Mucosa of stomach (tissue), 1 donor: Measurements from ENCODE around the gene AGT.

Experiments used
- H3K27me3 ChIP-seq: one replicate; pipeline ENCODE4 v1.7.0; 2013; ENCODE audit warnings: mild to moderate bottlenecking, low read length; ENCODE audit not compliant: control insufficient read depth, insufficient read depth
- H3K36me3 ChIP-seq: one replicate; pipeline ENCODE4 v1.7.0; 2013; ENCODE audit warnings: low read length; ENCODE audit not compliant: control insufficient read depth, insufficient read depth
- H3K4me1 ChIP-seq: one replicate; pipeline ENCODE4 v1.7.0; 2013; ENCODE audit warnings: mild to moderate bottlenecking, low read length; ENCODE audit not compliant: control insufficient read depth, insufficient read depth
- H3K4me3 ChIP-seq: one replicate; pipeline ENCODE4 v1.7.0; 2013; ENCODE audit warnings: low read length
- H3K9ac ChIP-seq: one replicate; pipeline ENCODE4 v1.7.0; 2013; ENCODE audit warnings: mild to moderate bottlenecking, low read length, moderate library complexity
- H3K9me3 ChIP-seq: one replicate; pipeline ENCODE4 v1.7.0; 2013; ENCODE audit warnings: mild to moderate bottlenecking, low read length, moderate library complexity; ENCODE audit not compliant: control insufficient read depth
- donor health status: Pancreatic carcinoma.

AGT gene

GRCh38 chr1:230711245-230711644 is 2.7 kb downstream of the AGT start:
- no peaks in the 10 kb centered on the region for H3K9me3 ChIP-seq
- no peak overlapping the region for H3K9ac ChIP-seq
- H3K36me3 ChIP-seq, result no peaks in the 10 kb centered on the region
- H3K27me3 ChIP-seq, result no peaks in the 10 kb centered on the region
- H3K4me3 ChIP-seq, result no peak overlapping the region
- H3K4me1 ChIP-seq, result peaks cover 4% of the 10 kb centered on the region

DNA sequence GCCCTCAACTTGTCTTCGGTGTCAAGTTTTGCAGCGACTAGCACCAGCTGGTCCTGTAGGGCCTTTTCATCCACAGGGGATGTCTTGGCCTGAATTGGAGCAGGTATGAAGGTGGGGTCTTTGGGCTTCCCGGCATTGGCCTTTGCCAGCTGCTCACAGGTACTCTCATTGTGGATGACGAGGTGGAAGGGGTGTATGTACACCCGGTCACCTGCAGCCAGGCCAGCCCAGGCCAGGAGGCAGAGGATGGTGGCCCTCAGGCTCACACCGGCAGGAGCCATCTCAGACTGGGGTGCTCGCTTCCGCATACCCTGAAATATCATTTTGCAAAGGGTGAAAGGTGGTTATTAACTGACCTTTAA is 3.4 kb downstream of the AGT start:
- H3K4me1 ChIP-seq, result peaks cover 4% of the 10 kb centered on the region
- no peak overlapping the region for H3K9ac ChIP-seq
- no peak overlapping the region for H3K4me3 ChIP-seq

DNA sequence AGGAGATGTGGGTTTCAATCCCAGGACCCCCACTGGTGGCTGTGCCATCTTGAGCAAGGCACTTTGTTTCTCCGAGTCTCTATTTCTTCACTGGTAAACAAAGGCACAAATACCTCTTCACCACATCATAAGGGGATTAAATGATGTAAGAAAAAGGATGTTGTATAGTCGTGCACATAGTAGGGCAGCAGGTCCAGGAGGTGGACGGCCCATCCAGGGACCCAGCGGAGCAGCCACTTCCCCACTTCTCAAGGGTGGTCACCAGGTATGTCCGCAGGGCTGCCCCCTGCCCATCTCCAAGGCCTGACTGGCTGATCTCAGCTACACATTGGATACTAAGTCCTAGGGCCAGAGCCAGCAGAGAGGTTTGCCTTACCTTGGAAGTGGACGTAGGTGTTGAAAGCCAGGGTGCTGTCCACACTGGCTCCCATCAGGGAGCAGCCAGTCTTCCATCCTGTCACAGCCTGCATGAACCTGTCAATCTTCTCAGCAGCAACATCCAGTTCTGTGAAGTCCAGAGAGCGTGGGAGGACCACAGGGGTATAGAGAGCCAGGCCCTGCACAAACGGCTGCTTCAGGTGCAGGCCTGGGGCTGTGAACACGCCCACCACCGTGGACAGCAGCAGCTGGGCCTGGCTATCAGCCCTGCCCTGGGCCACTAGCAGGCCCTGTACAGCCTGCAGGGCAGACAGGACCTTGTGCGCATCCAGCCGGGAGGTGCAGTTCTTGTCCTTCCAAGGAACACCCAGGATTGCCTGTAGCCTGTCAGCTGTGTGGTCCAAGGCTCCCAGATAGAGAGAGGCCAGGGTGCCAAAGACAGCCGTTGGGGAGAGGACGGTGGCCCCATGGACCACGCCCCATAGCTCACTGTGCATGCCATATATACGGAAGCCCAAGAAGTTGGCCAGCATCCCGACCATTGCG is 4.0 kb downstream of the AGT start:
- no peak overlapping the region for H3K9ac ChIP-seq
- H3K4me1 ChIP-seq, result peaks cover 4% of the 10 kb centered on the region
- H3K27me3 ChIP-seq, result no peaks in the 10 kb centered on the region
- H3K36me3 ChIP-seq, result no peaks in the 10 kb centered on the region
- H3K4me3 ChIP-seq, result no peak overlapping the region
- H3K9me3 ChIP-seq, result no peaks in the 10 kb centered on the region

More for the DNA sequence above, 3.4 kb downstream of the AGT start:
- no peaks in the 10 kb centered on the region for H3K36me3 ChIP-seq
- no peaks in the 10 kb centered on the region for H3K27me3 ChIP-seq
- no peaks in the 10 kb centered on the region for H3K9me3 ChIP-seq

GRCh38 chr1:230708631-230709580 is 5.0 kb downstream of the AGT start:
- no peaks in the 10 kb centered on the region for H3K27me3 ChIP-seq
- H3K9me3 ChIP-seq, result no peaks in the 10 kb centered on the region
- no peak overlapping the region for H3K4me3 ChIP-seq
- H3K36me3 ChIP-seq, result no peaks in the 10 kb centered on the region
- peaks cover 4% of the 10 kb centered on the region for H3K4me1 ChIP-seq
- H3K9ac ChIP-seq, result no peak overlapping the region

DNA sequence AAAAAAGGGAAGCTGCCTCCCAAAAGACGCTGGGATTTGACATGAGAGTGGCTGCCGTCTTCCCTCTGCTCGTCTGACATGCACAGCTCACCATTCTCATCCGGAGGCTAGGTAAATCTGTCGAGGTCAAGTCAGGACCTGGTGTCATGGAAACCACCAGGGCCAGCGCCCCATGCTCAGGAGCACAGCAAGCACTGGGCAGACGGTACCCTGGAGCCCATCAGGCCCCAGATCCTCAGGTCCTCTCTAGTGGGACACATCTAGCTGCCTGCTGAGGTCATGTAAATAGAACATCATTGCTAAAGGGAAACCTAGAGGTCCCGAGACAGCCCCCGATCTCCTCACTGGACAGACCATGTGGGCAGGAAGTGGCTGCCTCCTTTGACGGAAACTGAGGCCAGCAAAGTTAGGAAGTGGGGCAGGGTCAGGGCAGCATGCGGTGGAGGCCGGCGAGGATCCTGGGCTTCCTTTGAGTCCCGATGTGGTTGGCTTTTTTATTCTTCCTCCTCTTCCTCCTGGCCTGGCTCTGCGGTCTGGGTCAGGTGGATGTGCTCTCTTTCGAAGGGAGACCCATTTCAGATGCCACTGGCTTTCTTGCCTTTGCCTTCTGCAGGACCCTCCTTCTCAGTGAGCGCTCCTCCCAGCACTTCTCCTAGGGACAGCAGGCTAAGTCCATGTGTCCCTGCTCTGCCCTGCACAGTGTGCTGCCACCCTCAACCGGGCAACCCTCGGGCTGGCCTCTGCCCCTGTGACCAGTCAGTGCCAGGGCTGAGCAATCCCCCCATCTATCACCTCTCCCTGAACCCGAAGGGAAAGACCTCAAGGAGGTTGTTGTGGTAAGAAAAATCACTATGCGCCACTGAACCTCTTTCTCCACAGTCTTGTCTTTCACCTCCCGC is 5.9 kb downstream of the AGT start:
- no peak overlapping the region for H3K4me3 ChIP-seq
- no peaks in the 10 kb centered on the region for H3K27me3 ChIP-seq
- H3K4me1 ChIP-seq, result peaks cover 12% of the 10 kb centered on the region
- H3K9ac ChIP-seq, result no peak overlapping the region
- no peaks in the 10 kb centered on the region for H3K36me3 ChIP-seq
- H3K9me3 ChIP-seq, result no peaks in the 10 kb centered on the region

- Histone ChIP-seq H3K27me3 (no peaks in the 10 kb centered on the region), H3K36me3 (no peaks in the 10 kb centered on the region), H3K9ac (no peak overlapping the region), H3K9me3 (no peaks in the 10 kb centered on the region), H3K4me3 (no peak overlapping the region), H3K4me1 (peaks cover 19% of the 10 kb centered on the region)
These were observed 6.8 kb downstream of the AGT start for GRCh38 chr1:230706887-230707731.

- Histone ChIP-seq H3K9ac (no peak overlapping the region), H3K4me3 (no peak overlapping the region), H3K36me3 (no peaks in the 10 kb centered on the region), H3K4me1 (peaks cover 19% of the 10 kb centered on the region), H3K9me3 (no peaks in the 10 kb centered on the region), H3K27me3 (no peaks in the 10 kb centered on the region)
These were observed 7.8 kb downstream of the AGT start for GRCh38 chr1:230706020-230706699.

DNA sequence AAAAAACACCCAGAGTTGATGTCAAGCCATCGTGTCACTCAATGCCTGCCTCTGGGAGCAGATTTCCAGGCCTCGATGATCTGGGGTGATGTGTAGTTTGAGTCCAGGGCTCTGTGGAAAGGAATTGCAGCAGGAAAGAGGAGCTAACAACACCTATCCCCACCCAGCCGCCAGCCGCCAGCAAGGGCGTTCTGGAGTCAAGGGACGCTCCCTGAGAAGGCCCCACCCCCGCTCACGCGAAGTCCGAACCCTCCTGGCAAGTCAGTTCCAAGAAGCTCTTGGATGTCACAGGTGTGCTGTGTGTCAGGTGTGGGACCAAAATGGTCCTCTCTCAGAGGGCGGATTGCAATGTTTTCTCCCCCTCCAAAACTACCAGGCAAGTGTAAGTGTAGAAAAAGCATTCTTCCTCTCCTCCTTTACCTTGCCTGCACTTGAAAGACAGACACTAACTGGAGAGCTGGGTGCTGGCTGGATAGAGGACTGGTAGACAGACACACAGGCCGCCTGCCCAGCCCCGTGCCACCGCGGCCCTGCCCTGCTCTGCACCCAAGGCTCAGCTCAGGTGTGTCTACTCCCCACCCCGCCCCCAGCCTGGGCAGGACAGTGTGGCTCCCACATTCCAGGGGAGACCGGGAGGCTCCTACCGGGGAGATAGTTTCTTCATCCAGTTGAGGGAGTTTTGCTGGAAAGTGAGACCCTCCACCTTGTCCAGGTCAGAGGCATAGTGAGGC is 8.5 kb downstream of the AGT start:
- Histone ChIP-seq H3K4me3 (no peak overlapping the region), H3K9me3 (no peaks in the 10 kb centered on the region), H3K9ac (no peak overlapping the region), H3K4me1 (peaks cover 19% of the 10 kb centered on the region), H3K27me3 (no peaks in the 10 kb centered on the region), H3K36me3 (no peaks in the 10 kb centered on the region)

DNA sequence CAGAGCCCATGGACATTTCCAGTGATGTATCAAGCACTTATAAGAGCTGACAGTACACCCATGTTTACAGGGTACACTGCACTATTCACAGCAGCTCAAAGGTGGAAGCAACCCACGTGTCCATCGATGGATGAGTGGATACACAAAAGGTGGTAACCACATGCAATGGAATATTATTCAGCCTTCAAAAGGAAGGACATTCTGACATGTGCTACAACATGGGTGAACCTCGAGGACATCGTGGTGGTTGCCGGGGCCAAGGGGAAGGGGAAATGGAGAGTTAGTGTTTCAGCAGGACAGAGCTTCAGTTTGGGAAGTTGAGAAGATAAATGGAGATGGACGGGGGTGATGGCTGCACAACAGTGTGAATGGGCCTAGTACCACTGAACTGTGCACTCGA is 9.1 kb downstream of the AGT start:
- no peak overlapping the region for H3K9ac ChIP-seq
- no peaks in the 10 kb centered on the region for H3K36me3 ChIP-seq
- H3K27me3 ChIP-seq, result no peaks in the 10 kb centered on the region
- no peaks in the 10 kb centered on the region for H3K9me3 ChIP-seq
- H3K4me3 ChIP-seq, result no peak overlapping the region
- H3K4me1 ChIP-seq, result peaks cover 19% of the 10 kb centered on the region

DNA sequence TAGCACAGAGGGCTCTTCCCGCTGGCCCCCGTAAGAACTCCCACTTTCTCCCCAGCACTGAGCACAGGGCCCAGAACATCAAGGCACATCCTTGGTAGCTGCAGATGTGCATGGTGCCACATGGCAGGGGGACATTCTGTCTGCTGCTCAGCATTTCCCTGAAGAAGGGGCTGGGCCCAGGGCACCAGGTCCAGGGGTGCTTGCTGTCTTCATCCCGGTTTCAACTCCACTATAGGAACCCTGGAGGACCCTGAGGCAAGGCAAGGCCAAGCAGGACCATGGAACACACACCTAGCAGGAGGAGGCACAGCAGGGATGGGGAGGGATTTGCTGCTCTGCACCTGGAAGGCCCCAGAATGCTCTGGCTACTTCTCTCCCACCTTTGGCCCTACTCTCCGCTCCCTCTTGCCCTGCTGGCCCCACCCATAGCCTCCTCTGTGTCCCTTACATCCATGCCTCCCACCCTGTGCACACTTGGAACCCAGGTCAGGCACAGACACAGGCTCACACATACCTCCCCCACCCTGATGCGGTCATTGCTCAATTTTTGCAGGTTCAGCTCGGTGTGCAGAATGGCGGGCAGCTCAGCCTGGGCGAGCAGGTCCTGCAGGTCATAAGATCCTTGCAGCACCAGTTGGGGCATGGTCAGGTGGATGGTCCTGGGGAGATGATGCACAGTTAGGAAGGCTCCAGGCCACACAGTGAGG is 10.1 kb downstream of the AGT start:
- H3K4me1 ChIP-seq, result peaks cover 17% of the 10 kb centered on the region
- H3K9me3 ChIP-seq, result no peaks in the 10 kb centered on the region
- H3K36me3 ChIP-seq, result no peaks in the 10 kb centered on the region
- H3K4me3 ChIP-seq, result no peak overlapping the region
- no peaks in the 10 kb centered on the region for H3K27me3 ChIP-seq
- no peak overlapping the region for H3K9ac ChIP-seq
